ENCODE measurements around the gene CDCP1.

- no peak for TF ChIP-seq CTCF (IDR thresholded peaks at IDR 0.05)
- no peak for TF ChIP-seq POLR2A (IDR thresholded peaks at IDR 0.05)
These were observed 91.2 kb downstream of the CDCP1 start for GRCh38 chr3:45055032-45055410.
